Fibroblast of lung (primary cell): ENCODE results near the gene LRRC8E.

Source experiments
- CTCF ChIP-seq, 2 donors: IDR thresholded peaks in 1 of 2; conservative IDR thresholded peaks in 1 of 2; 1 replicate in 1 of 2; 2 replicates in 1 of 2; pipeline ENCODE4 v1.5.1; 2011 to 2012; ENCODE audit warnings: low read length in 2 of 2, control low read depth in 1 of 2, inconsistent platforms in 1 of 2, low read depth in 1 of 2, mild to moderate bottlenecking in 1 of 2
- EZH2 ChIP-seq: IDR thresholded peaks from 2 replicates; pipeline ENCODE4 v1.5.1; 2012; ENCODE audit warnings: low read length, control low read depth, mild to moderate bottlenecking; ENCODE audit errors: missing control alignments

- TF ChIP-seq CTCF (conservative IDR thresholded peaks at IDR 0.05 in 1 of 2, IDR thresholded peaks at IDR 0.05 in 1 of 2; ENCODE audit: low read depth in 1 of 2, low read length in 2 of 2) (no peak), EZH2 (no peak)
Observed at GRCh38 chr19:7912144-7912696, 23.9 kb downstream of the LRRC8E start.
